ENCODE results near the gene ANO4. TPM values are rescaled to one million over a fixed set of nuclear protein-coding genes. Genes with fewer than 3 reads are reported as not detected.

ANO4 gene
- total and polyA plus RNA-seq, 2 of the 8 experiments (the other 6 are each of a cell fraction or from before 2014, with no cell fraction given): 1.1 to 3.4 TPM

DNA sequence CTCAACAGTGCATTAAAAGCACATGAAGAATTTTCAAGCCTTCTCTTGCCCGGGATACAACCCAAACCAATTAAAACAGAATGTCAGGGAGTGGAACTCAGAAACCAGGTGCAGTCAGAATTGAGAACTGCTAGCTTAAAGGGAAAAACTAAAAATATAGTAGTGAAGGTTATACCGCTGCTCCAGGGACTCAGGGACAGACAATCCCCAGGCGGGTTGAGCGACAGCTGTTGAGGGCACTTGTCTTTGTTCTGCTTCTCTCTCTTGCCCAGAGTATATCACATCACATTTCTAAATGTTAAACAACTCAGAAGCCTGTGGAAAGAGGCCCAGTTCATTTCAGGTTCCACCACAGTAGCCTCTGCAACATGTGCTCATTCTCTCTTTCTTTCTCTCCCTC, 322.3 kb downstream of the ANO4 start (continued):
- TF ChIP-seq, protein P1, sequence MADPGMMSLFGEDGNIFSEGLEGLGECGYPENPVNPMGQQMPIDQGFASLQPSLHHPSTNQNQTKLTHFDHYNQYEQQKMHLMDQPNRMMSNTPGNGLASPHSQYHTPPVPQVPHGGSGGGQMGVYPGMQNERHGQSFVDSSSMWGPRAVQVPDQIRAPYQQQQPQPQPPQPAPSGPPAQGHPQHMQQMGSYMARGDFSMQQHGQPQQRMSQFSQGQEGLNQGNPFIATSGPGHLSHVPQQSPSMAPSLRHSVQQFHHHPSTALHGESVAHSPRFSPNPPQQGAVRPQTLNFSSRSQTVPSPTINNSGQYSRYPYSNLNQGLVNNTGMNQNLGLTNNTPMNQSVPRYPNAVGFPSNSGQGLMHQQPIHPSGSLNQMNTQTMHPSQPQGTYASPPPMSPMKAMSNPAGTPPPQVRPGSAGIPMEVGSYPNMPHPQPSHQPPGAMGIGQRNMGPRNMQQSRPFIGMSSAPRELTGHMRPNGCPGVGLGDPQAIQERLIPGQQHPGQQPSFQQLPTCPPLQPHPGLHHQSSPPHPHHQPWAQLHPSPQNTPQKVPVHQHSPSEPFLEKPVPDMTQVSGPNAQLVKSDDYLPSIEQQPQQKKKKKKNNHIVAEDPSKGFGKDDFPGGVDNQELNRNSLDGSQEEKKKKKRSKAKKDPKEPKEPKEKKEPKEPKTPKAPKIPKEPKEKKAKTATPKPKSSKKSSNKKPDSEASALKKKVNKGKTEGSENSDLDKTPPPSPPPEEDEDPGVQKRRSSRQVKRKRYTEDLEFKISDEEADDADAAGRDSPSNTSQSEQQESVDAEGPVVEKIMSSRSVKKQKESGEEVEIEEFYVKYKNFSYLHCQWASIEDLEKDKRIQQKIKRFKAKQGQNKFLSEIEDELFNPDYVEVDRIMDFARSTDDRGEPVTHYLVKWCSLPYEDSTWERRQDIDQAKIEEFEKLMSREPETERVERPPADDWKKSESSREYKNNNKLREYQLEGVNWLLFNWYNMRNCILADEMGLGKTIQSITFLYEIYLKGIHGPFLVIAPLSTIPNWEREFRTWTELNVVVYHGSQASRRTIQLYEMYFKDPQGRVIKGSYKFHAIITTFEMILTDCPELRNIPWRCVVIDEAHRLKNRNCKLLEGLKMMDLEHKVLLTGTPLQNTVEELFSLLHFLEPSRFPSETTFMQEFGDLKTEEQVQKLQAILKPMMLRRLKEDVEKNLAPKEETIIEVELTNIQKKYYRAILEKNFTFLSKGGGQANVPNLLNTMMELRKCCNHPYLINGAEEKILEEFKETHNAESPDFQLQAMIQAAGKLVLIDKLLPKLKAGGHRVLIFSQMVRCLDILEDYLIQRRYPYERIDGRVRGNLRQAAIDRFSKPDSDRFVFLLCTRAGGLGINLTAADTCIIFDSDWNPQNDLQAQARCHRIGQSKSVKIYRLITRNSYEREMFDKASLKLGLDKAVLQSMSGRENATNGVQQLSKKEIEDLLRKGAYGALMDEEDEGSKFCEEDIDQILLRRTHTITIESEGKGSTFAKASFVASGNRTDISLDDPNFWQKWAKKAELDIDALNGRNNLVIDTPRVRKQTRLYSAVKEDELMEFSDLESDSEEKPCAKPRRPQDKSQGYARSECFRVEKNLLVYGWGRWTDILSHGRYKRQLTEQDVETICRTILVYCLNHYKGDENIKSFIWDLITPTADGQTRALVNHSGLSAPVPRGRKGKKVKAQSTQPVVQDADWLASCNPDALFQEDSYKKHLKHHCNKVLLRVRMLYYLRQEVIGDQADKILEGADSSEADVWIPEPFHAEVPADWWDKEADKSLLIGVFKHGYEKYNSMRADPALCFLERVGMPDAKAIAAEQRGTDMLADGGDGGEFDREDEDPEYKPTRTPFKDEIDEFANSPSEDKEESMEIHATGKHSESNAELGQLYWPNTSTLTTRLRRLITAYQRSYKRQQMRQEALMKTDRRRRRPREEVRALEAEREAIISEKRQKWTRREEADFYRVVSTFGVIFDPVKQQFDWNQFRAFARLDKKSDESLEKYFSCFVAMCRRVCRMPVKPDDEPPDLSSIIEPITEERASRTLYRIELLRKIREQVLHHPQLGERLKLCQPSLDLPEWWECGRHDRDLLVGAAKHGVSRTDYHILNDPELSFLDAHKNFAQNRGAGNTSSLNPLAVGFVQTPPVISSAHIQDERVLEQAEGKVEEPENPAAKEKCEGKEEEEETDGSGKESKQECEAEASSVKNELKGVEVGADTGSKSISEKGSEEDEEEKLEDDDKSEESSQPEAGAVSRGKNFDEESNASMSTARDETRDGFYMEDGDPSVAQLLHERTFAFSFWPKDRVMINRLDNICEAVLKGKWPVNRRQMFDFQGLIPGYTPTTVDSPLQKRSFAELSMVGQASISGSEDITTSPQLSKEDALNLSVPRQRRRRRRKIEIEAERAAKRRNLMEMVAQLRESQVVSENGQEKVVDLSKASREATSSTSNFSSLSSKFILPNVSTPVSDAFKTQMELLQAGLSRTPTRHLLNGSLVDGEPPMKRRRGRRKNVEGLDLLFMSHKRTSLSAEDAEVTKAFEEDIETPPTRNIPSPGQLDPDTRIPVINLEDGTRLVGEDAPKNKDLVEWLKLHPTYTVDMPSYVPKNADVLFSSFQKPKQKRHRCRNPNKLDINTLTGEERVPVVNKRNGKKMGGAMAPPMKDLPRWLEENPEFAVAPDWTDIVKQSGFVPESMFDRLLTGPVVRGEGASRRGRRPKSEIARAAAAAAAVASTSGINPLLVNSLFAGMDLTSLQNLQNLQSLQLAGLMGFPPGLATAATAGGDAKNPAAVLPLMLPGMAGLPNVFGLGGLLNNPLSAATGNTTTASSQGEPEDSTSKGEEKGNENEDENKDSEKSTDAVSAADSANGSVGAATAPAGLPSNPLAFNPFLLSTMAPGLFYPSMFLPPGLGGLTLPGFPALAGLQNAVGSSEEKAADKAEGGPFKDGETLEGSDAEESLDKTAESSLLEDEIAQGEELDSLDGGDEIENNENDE (IDR thresholded peaks at IDR 0.05; ENCODE audit: insufficient replicate concordance, low read length): no peak
- TF ChIP-seq BCL11A (IDR thresholded peaks at IDR 0.05; ENCODE audit: low read depth in 2 of 2, low read length in 2 of 2): no peak
- TF ChIP-seq POLR2A (IDR thresholded peaks at IDR 0.05; ENCODE audit: control extremely low read depth in 1 of 2, low read depth in 2 of 2, low read length in 2 of 2): no peak
- TF ChIP-seq HDAC2 (IDR thresholded peaks at IDR 0.05; ENCODE audit: borderline replicate concordance in 1 of 2, low read depth in 2 of 2, low read length in 2 of 2): no peak
- no peak for TF ChIP-seq CBX8 (IDR thresholded peaks at IDR 0.05; ENCODE audit: borderline replicate concordance, low read depth, low read length)
- TF ChIP-seq HDAC6 (IDR thresholded peaks at IDR 0.05; ENCODE audit: low read depth, low read length): no peak
- TF ChIP-seq TAF7 (optimal IDR thresholded peaks at IDR 0.05; ENCODE audit: borderline replicate concordance, low read depth, low read length): no peak
- TF ChIP-seq SIX5 (IDR thresholded peaks at IDR 0.05; ENCODE audit: low read depth, low read length): no peak
- TF ChIP-seq JUN (IDR thresholded peaks at IDR 0.05; ENCODE audit: low read depth, low read length): no peak
- TF ChIP-seq RXRA (IDR thresholded peaks at IDR 0.05; ENCODE audit: insufficient read depth, low read depth, low read length): no peak
- TF ChIP-seq YY1 (IDR thresholded peaks at IDR 0.05; ENCODE audit: low read depth, low read length): no peak
- TF ChIP-seq PHF8 (conservative IDR thresholded peaks at IDR 0.05; ENCODE audit: low read depth, low read length): no peak
- no peak for TF ChIP-seq BACH1 (IDR thresholded peaks at IDR 0.05; ENCODE audit: low read length)
